Stimulated activated effector memory CD8-positive, alpha-beta T cell treated with anti-CD3 and anti-CD28 coated beads, Interleukin-12 subunit alpha, Interleukin-12 subunit beta, amount 100 ng/mL, for 72 hours (primary cell): ENCODE measurements around the gene NTNG2.
A peak's percentile ranks its signal among the peaks of the same experiment; 100 is the strongest.

Experiments
- ATAC-seq: fragments of 150-1000 bp; cut with Tn5 transposase; 2 replicates; pipeline ENCODE4 v1.10.0; 2021
- DNase-seq, 2 donors: peaks; one replicate each; pipeline ENCODE4 v3.0.0; 2021 to 2022; ENCODE audit warnings: low spot score in 2 of 2
- H3K27ac Mint-ChIP-seq: one replicate; pipeline ENCODE4 v1.8.0; 2022; ENCODE audit warnings: mild to moderate bottlenecking, mixed read lengths
- H3K36me3 Mint-ChIP-seq: one replicate; pipeline ENCODE4 v1.8.0; 2022; ENCODE audit warnings: mild to moderate bottlenecking, mixed read lengths
- H3K4me1 Mint-ChIP-seq: one replicate; pipeline ENCODE4 v1.8.0; 2022; ENCODE audit warnings: mixed read lengths
- H3K4me3 Mint-ChIP-seq: one replicate; pipeline ENCODE4 v1.8.0; 2022; ENCODE audit warnings: mild to moderate bottlenecking, mixed read lengths
- H3K9me3 Mint-ChIP-seq: one replicate; pipeline ENCODE4 v1.8.0; 2022; ENCODE audit warnings: mixed read lengths

The NTNG2 gene

DNA sequence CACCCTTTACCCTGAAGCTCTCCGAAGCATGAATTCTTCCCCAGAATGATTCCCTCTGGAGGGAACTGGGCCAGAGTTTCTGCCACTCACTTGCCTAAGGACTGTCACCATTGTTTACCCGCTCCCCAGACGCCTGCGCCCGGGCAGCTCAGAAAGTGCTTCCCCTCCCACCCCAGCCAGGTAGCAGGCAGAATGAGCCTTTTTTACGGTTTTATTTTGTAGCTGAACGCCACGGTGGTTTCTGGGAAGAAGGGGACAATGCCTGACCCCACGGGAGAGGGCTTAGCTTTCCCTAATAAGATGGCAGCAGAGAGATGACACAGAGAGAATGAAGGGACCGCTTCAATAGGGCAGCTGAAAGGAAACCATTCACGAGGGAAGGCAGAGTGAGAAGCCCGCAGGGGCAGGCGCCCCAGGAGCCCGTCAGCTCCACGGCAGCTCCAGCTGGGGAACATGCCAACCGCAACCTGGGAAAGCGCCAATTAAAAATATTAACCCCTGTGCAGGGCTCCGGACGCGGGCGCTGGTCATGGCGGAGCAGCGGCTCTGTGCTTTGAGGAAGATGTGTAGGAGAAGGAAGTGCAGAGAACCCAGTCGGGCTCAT, 20.4 kb upstream of the NTNG2 start:
- Mint-ChIP-seq H3K27ac (no peak overlapping the region), H3K36me3 (no peaks in the 10 kb centered on the region), H3K9me3 (no peaks in the 10 kb centered on the region), H3K4me3 (peak overlapping the region; percentile 69), H3K4me1 (peaks cover 31% of the 10 kb centered on the region)
- ATAC-seq (no peak), DNase-seq (no peak)

DNA sequence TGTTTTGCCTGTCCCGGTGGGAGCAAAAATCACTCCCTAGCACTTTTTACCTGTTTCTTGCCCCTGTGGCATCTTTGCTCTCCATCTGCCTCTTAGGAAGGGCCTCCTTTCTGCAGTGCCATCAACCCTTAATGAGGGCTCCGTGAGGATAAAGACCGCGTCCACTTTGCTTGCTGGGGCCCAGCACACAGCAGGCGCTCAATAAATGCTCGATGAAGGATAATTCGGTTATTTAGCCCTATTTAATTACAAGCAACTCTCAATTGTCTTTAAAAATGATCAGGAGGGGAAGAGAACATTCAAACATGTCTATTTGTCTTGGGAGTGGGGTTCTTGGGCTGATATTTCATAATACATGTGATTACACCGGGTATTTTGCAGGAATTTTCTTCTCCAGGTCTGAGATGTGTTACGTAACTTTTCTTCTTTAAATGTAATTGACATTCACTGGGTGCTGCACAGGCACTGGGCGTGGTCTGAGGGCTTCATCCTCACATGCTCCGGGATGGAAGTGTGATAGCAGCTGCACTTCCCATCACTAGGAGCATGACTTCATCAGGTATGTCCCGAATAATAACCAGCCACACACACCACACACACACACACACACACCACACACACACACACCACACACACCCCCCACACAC, 19.8 kb upstream of the NTNG2 start:
- Mint-ChIP-seq H3K4me3 (peak overlapping the region; percentile 69), H3K9me3 (no peaks in the 10 kb centered on the region), H3K4me1 (peaks cover 37% of the 10 kb centered on the region), H3K27ac (no peak overlapping the region), H3K36me3 (no peaks in the 10 kb centered on the region)
- DNase-seq (no peak), ATAC-seq (no peak)

DNA sequence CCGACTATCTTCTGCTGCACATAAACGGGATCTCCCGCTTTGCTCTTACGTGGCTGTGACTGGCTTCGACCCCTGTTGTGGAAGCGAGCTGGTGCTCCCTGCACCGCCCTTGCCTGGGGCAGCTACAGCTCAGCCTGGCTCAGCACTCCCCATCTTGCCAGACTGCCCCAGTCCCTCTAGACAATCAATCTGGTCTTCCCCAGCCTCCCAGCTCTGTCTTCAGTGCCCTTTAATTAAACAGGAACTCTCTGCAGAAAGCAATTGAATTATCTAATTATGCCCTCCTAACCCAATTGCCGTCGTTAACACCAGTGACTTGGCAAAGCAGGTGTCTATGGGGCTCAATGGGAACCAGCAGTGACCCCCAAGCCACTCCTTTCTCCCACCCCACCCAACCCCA, 18.9 kb upstream of the NTNG2 start:
- ATAC-seq (no peak), DNase-seq (no peak)
- Mint-ChIP-seq H3K4me3 (no peak overlapping the region), H3K36me3 (no peaks in the 10 kb centered on the region), H3K9me3 (no peaks in the 10 kb centered on the region), H3K27ac (no peak overlapping the region), H3K4me1 (peaks cover 45% of the 10 kb centered on the region)

DNA sequence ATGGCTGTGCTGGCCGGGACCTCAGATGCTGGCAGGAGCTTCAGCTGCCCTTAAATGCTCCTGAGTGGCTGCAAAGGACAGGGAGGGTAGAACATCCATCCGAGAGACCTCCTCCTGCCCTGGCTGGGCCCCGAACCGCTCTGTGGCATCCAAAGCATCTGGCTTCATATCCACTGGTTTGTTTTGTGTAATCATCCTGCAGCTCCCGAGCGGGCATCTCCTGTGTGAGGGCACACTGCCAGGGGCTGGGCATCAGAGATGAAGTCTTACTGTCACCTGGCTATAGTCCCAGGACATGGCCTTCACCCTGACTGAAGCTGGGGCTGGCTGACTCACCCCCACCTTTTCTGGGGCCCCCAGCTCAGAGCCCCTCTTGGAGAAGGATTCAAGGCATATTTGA, 18.5 kb upstream of the NTNG2 start:
- no peak for ATAC-seq
- peaks cover 49% of the 10 kb centered on the region for H3K4me1 Mint-ChIP-seq
- H3K9me3 Mint-ChIP-seq, result no peaks in the 10 kb centered on the region
- no peaks in the 10 kb centered on the region for H3K36me3 Mint-ChIP-seq
- no peak overlapping the region for H3K4me3 Mint-ChIP-seq
- no peak for DNase-seq
- H3K27ac Mint-ChIP-seq, result no peak overlapping the region

DNA sequence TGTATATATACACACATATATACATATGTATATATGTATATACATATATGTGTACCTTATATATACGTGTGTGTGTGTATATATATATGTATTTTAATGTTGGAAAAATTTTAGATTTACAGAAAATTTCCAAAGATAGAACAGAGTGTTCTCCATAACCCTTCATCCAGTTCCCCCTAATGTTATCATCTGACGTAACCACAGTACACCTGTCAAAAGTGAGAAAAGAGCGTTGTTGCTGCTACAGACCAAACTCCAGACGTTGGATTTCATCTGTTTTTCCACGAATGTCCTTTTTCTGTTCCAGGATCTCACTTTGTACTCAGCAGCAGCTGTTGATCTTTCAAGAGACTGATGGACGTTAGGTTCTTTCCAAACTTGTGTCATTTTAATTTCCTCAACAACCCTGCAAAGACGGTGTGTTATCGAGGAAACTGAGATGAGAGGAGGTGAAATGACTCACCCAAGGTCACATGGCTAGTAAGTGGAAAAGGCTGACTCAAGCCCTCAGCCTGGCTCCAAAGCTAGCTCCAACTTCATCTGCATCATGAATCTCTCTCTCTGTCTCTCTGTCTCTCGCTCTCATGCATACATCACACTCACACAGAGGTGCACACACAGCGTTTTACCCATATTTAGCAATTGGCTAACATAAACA, 17.0 kb upstream of the NTNG2 start:
- H3K4me3 Mint-ChIP-seq, result no peak overlapping the region
- H3K9me3 Mint-ChIP-seq, result no peaks in the 10 kb centered on the region
- peak overlapping the region; percentile 45 for H3K27ac Mint-ChIP-seq
- H3K36me3 Mint-ChIP-seq, result no peaks in the 10 kb centered on the region
- DNase-seq (no peak), ATAC-seq (peak; percentile 92)
- H3K4me1 Mint-ChIP-seq, result peaks cover 49% of the 10 kb centered on the region

DNA sequence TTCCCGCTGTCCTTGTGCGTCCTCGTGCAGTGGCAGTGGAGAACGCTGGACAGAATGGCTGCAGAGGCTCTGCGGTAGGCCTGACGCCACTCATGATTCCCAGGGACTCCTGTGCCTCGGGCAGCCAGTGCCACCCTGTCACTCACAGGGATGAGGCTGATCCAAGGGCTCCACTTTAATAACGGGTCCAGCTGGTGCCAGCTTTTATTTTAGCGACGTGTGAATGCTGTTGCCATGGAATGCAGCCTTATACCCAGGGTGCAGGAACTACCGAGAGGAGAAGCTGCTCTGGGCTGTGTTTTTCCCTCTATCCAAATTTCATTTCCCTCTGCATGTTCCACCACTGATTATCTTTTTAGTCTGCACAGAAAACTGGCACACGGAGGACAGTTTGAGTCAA, 15.8 kb upstream of the NTNG2 start:
- DNase-seq, result no peak
- Mint-ChIP-seq H3K9me3 (no peaks in the 10 kb centered on the region), H3K36me3 (no peaks in the 10 kb centered on the region), H3K4me1 (peaks cover 46% of the 10 kb centered on the region), H3K27ac (no peak overlapping the region), H3K4me3 (no peak overlapping the region)
- no peak for ATAC-seq

DNA sequence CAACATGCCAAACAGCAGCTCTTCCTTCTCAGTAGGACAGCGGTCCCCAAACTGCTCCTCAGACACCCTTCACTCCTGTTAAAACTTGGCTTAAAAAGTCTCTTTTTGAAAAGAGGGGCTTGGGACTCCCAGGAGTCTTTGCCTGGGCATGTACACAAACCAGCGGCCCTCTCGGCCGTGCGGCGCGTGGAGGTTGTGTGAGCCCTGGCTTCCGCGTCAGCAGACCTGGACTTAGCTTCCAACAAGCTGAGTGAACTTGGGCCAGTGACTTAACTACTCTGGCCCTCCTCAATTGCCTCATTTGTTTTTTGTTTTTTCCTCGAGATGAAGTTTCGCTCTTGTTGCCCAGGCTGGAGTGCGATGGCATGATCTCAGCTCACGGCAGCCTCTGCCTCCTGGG, 15.3 kb upstream of the NTNG2 start:
- DNase-seq (no peak), ATAC-seq (no peak)
- Mint-ChIP-seq H3K4me3 (no peak overlapping the region), H3K9me3 (no peaks in the 10 kb centered on the region), H3K36me3 (no peaks in the 10 kb centered on the region), H3K4me1 (peaks cover 41% of the 10 kb centered on the region), H3K27ac (no peak overlapping the region)

DNA sequence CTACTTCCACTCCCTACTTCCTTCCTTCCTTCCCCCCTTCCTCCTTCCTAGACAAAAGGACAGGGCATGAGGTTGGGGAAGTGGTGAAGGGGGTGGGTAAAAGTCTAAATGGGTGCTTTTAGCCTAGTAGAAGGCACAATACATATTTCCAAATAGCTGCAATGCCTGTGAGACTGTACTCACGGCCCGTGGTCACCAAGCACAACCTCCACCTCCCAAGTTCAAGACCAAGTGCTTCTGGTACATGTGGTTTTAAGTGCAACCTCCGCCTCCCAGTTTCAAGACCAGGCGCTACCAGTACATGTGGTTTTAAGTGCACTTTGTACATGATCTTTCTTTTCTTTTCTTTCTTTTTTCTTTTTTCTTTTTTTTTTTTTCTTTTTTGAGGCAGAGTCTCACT, 14.5 kb upstream of the NTNG2 start:
- no peak for DNase-seq
- peak; percentile 74 for ATAC-seq
- H3K27ac Mint-ChIP-seq, result peak overlapping the region; percentile 29

DNA sequence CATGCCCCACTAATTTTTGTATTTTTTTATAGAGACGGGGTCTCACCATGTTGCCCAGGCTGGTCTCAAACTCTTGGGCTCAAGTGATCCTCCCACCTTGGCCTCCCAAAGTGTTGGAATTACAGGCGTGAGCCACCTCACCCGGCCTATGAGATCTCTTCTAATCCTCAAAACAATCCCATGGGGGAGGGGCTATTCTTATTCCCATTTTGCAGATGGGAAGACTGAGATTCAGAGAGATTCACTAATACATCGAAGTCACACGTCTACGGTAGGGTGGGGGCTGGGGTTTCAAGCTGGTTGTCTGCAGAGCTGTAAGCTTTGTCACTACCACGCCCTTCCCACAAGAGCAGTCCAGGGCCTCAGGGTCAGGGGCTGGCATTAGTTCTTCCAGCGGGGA, 14.0 kb upstream of the NTNG2 start:
- Mint-ChIP-seq H3K9me3 (no peaks in the 10 kb centered on the region), H3K27ac (peak overlapping the region; percentile 29)
- ATAC-seq, result no peak

More for the DNA sequence above, 14.5 kb upstream of the NTNG2 start:
- Mint-ChIP-seq H3K4me1 (peaks cover 34% of the 10 kb centered on the region), H3K9me3 (no peaks in the 10 kb centered on the region), H3K36me3 (no peaks in the 10 kb centered on the region), H3K4me3 (peak overlapping the region; percentile 9)

DNA sequence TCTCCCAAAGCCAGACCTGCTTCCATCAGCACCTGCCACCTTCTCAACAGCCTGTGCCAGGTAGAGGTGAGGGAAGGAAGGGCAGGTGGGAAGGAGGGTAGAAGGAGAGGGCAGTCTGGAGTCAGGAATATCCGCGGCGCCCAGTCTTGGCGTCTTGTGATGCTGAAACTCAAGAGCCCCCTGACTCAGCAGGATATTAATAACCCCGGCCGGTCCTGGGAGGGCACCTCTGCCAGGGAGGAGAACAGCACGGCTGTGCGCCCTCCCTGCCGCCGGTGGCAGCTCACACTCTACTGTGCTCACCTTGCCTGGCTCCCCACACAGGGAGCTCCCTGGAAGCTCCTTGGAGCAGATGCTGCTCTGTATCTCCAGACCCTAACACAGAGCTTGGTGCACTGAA, 11.6 kb upstream of the NTNG2 start:
- H3K9me3 Mint-ChIP-seq, result no peaks in the 10 kb centered on the region
- no peak overlapping the region for H3K4me3 Mint-ChIP-seq
- no peak overlapping the region for H3K27ac Mint-ChIP-seq
- ATAC-seq (no peak), DNase-seq (no peak)
- H3K36me3 Mint-ChIP-seq, result no peaks in the 10 kb centered on the region
- H3K4me1 Mint-ChIP-seq, result peaks cover 26% of the 10 kb centered on the region

More for the DNA sequence above, 14.0 kb upstream of the NTNG2 start:
- Mint-ChIP-seq H3K4me3 (peak overlapping the region; percentile 9), H3K36me3 (no peaks in the 10 kb centered on the region), H3K4me1 (peaks cover 34% of the 10 kb centered on the region)
- no peak for DNase-seq

DNA sequence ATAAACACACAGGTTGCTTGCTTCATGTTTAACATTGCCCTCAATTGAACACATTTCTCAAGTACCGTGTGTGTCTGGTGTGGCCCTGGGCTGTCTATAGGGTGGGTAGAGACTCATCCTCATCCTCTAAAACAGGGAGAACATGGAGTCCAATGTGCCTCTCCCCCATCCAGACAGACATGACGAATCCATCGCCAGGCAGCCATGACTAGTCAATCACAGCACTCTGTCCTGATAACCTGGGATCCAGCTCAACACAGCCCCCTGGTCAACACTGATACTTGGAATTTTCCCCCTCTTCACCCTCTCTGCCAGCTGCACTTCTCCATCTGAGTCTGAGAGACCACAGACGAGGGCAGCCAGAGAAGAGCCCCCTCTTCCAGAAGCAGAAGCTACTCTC, 10.7 kb upstream of the NTNG2 start:
- Mint-ChIP-seq H3K36me3 (no peaks in the 10 kb centered on the region), H3K9me3 (no peaks in the 10 kb centered on the region), H3K4me3 (no peak overlapping the region), H3K27ac (no peak overlapping the region), H3K4me1 (peaks cover 20% of the 10 kb centered on the region)
- ATAC-seq, result no peak
- DNase-seq, result no peak

DNA sequence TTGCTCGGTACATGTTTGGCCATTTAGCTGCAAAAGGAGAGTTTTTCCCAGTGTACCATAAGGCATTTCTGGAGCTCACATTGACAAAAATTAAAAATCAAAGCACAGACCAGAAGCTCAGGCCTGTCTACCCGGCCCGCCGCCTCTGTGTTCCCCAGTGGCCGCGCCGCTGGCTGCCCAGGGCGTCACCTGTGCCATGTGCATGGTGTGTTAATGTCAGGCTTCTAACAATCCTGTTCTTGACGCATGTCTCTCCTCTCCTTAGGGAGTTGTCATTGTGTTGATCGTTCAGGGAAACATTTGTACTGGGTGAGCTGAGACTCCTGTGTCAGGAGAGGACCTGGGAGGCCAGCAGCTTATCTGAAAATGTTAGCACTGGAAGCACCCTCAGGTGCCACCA, 9.6 kb upstream of the NTNG2 start:
- no peaks in the 10 kb centered on the region for H3K9me3 Mint-ChIP-seq
- no peak for DNase-seq
- no peaks in the 10 kb centered on the region for H3K36me3 Mint-ChIP-seq

DNA sequence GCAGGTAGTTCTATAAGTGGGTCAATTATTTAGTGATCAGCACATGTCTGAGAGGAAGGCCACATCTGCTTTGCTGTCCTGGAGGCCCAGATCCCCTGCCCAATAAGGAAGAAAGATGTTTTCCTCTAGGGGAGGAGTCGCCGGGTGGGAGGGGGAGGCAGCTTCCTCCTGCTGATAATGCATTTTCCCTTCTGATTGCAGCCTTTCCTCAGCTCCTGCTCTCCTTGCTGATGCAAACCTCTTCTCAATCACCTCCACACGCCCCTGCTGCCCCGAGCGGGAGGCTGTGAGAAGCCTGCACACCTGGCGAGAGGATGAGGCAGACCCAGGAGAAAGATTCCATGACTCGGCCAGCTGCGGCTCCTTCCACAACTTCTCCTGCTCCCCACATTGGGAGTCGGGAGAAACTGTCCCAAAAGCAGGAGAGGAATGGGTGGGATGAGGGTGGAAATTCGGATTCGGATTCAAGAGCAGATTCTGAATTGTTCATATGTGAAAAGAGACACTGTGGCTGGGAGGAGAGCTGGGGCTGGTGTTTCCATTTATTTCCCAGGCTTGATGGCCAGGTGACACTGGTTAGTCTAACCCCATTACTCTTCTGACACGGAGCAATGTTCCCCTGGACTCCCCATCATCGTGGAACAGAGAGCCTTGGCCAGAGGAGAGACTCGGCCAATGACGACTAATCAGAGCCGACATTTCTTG, 6.8 kb upstream of the NTNG2 start:
- ATAC-seq (no peak), DNase-seq (no peak)
- no peaks in the 10 kb centered on the region for H3K36me3 Mint-ChIP-seq
- H3K4me3 Mint-ChIP-seq, result no peak overlapping the region
- no peaks in the 10 kb centered on the region for H3K9me3 Mint-ChIP-seq
- H3K4me1 Mint-ChIP-seq, result no peaks in the 10 kb centered on the region
- H3K27ac Mint-ChIP-seq, result no peak overlapping the region

More for the DNA sequence above, 9.6 kb upstream of the NTNG2 start:
- ATAC-seq, result no peak
- Mint-ChIP-seq H3K27ac (no peak overlapping the region), H3K4me3 (no peak overlapping the region), H3K4me1 (peaks cover 11% of the 10 kb centered on the region)

DNA sequence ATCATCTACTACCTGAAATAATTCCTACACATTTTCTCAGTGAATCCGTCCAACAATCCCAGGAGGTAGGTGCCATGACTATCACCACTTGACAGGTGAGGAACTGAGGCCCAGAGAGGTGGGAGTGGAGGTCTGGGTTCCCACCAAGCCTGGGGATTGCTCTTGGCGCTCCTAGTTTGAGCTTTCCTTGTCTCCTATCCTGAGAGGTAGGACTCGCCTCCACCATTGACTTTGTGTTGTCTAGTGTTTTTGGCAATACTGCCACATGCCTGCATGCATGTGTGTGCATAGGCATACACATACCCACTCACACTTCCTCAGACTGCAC, 6.3 kb upstream of the NTNG2 start:
- Mint-ChIP-seq H3K4me1 (peaks cover 2% of the 10 kb centered on the region), H3K27ac (no peak overlapping the region), H3K36me3 (no peaks in the 10 kb centered on the region), H3K9me3 (no peaks in the 10 kb centered on the region), H3K4me3 (no peak overlapping the region)
- no peak for DNase-seq
- no peak for ATAC-seq

DNA sequence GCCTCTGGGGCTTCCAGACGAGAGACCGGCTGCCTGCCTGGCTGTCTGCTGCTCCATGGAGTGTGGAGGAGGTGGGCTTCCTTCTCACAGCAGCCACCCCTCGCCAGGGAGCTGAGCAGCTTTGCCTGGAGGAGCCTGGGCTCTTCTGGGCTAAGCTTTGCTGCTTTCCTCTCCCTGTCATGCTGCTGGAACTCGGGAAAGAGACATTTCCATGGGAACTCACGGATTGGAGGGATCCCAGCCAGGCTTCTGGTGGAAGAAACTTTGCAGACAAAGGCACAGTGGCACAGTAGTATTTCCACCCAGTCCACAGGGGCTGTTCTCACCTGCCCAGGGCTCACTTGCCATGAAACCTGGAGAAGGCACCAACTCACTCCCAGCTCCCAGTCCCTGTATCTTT, 5.6 kb upstream of the NTNG2 start:
- Mint-ChIP-seq H3K4me1 (peaks cover 5% of the 10 kb centered on the region), H3K4me3 (no peak overlapping the region), H3K9me3 (no peaks in the 10 kb centered on the region), H3K36me3 (no peaks in the 10 kb centered on the region), H3K27ac (no peak overlapping the region)
- ATAC-seq, result no peak
- no peak for DNase-seq
